ENCODE data around the gene CPNE5. TPM values are rescaled to one million over a fixed set of nuclear protein-coding genes. Genes with fewer than 3 reads are reported as not detected.

Gene CPNE5
- total RNA-seq, 2 experiments from 2014 or later, result 0.19 to 0.28 TPM

DNA sequence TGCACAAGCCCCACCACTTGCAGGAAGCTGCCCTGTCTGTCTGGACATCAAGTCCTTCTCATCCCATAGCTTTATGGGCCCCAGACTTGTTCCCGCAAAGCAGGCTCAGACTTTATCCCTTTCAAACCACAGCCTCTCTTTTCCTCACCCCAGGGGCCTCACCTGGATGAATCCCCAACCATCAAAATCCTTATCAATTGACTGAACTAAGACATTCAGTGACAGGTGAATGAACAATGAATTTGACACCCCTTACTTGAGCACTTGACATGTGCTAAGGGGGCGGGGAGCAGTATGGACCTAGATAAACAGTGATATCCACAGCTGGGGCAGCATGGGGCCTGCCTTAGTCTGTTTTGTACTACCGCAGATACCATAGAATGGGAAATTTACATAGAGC is 136.6 kb downstream of the CPNE5 start:
- ChIA-PET CTCF (no interaction called here), POLR2A (no interaction called here)
- no peak overlapping the region for H3K27ac ChIP-seq (ENCODE audit: low read depth in 1 of 2, low read length in 2 of 2)
- TF ChIP-seq, protein P1, sequence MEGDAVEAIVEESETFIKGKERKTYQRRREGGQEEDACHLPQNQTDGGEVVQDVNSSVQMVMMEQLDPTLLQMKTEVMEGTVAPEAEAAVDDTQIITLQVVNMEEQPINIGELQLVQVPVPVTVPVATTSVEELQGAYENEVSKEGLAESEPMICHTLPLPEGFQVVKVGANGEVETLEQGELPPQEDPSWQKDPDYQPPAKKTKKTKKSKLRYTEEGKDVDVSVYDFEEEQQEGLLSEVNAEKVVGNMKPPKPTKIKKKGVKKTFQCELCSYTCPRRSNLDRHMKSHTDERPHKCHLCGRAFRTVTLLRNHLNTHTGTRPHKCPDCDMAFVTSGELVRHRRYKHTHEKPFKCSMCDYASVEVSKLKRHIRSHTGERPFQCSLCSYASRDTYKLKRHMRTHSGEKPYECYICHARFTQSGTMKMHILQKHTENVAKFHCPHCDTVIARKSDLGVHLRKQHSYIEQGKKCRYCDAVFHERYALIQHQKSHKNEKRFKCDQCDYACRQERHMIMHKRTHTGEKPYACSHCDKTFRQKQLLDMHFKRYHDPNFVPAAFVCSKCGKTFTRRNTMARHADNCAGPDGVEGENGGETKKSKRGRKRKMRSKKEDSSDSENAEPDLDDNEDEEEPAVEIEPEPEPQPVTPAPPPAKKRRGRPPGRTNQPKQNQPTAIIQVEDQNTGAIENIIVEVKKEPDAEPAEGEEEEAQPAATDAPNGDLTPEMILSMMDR (IDR thresholded peaks at IDR 0.05), result no peak
- H3K36me3 ChIP-seq (ENCODE audit: insufficient read depth, low read length), result no peaks in the 10 kb centered on the region
- H3K27ac Mint-ChIP-seq, result no peak overlapping the region
- H3K4me3 Mint-ChIP-seq, result no peak overlapping the region
- H3K27me3 ChIP-seq (ENCODE audit: control insufficient read depth in 1 of 2, insufficient read depth in 2 of 2, low read length in 2 of 2), result no peaks in the 10 kb centered on the region
- DNase-seq (no peak), ATAC-seq (ENCODE audit: poor library complexity) (no peak)
- no peak overlapping the region for H3K4me3 ChIP-seq (ENCODE audit: low read length)
- H3K9me3 Mint-ChIP-seq, result no peaks in the 10 kb centered on the region
- H3K36me3 Mint-ChIP-seq (ENCODE audit: low read depth), result no peaks in the 10 kb centered on the region
- no peaks in the 10 kb centered on the region for H3K4me1 Mint-ChIP-seq (ENCODE audit: low read depth)
- peaks cover 2% of the 10 kb centered on the region for H3K4me1 ChIP-seq (ENCODE audit: insufficient read depth, low read length)
- intact Hi-C loops (cut with DNase I, micrococcal nuclease), result no loop called here
- no peaks in the 10 kb centered on the region for H3K9me3 ChIP-seq (ENCODE audit: control insufficient read depth in 1 of 2, insufficient read depth in 1 of 2, low read length in 2 of 2)
- H3K27me3 Mint-ChIP-seq, result no peaks in the 10 kb centered on the region

DNA sequence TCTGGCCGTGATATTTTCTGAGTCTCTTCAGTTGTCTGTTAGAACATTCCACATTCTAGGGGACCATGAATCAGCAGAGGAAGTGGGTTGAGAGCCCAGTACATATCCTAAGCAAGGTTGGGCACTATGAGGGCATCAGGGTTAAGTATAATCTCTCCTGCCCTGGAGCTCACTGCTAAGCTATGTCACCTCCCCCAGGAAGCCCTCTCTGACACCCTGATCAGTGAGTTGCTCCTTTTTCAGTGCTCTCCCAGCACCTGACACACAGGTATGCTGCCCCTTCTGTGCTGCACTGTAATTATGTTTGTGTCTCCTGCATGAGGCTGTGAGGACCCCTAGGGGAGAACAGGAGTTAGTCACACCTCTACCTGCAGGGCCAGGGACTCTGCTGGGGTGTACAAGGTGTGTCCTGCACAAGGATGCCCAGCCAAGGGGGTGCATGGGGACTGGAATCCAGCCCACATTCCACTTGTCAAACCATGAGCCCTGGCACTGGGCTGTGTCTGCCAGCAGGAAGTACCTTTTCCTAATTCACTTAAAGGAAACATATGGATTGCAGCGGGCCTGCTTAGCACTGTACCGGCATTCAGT is 137.7 kb downstream of the CPNE5 start:
- Histone ChIP-seq H3K4me1 (ENCODE audit: insufficient read depth, low read length) (peaks cover 5% of the 10 kb centered on the region), H3K4me3 (ENCODE audit: low read length) (no peak overlapping the region), H3K9me3 (ENCODE audit: control insufficient read depth in 1 of 2, insufficient read depth in 1 of 2, low read length in 2 of 2) (no peaks in the 10 kb centered on the region), H3K36me3 (ENCODE audit: insufficient read depth, low read length) (no peaks in the 10 kb centered on the region), H3K27ac (ENCODE audit: low read depth in 1 of 2, low read length in 2 of 2) (no peak overlapping the region), H3K27me3 (ENCODE audit: control insufficient read depth in 1 of 2, insufficient read depth in 2 of 2, low read length in 2 of 2) (no peaks in the 10 kb centered on the region)
- DNase-seq, result peak in 2 of 14 experiments; percentile 11 to 25
- intact Hi-C loops (cut with DNase I, micrococcal nuclease), result no loop called here
- no peaks in the 10 kb centered on the region for H3K4me1 Mint-ChIP-seq (ENCODE audit: low read depth)
- ChIA-PET POLR2A (no interaction called here), CTCF (no interaction called here)
- no peaks in the 10 kb centered on the region for H3K9me3 Mint-ChIP-seq
- no peak overlapping the region for H3K27ac Mint-ChIP-seq
- no peak overlapping the region for H3K4me3 Mint-ChIP-seq
- H3K36me3 Mint-ChIP-seq (ENCODE audit: low read depth), result no peaks in the 10 kb centered on the region
- no peaks in the 10 kb centered on the region for H3K27me3 Mint-ChIP-seq
- no peak for ATAC-seq (ENCODE audit: poor library complexity)
- TF ChIP-seq, protein P1 (IDR thresholded peaks at IDR 0.05), result no peak

DNA sequence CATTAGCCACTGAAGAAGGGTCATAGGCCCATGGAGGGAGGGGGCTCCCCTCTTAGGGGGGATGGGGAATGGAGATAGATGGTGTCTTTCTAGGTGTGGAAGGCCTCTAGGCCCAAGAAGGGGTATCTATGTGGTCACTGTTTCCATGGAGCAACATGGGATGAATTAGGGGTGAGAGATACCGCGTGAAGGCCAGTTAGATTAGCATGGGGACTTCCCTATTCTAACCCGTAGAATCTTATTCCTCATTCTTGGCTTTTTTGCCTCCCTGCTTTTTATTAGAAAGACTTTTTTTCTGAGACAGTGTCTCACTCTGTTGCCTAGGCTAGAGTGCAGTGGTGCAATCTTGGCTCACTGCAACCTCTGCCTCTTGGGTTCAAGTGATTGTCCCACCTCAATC is 138.4 kb downstream of the CPNE5 start:
- no peak overlapping the region for H3K27ac Mint-ChIP-seq
- Histone ChIP-seq H3K27ac (ENCODE audit: low read depth in 1 of 2, low read length in 2 of 2) (no peak overlapping the region), H3K4me1 (ENCODE audit: insufficient read depth, low read length) (peaks cover 5% of the 10 kb centered on the region), H3K27me3 (ENCODE audit: control insufficient read depth in 1 of 2, insufficient read depth in 2 of 2, low read length in 2 of 2) (no peaks in the 10 kb centered on the region), H3K9me3 (ENCODE audit: control insufficient read depth in 1 of 2, insufficient read depth in 1 of 2, low read length in 2 of 2) (no peaks in the 10 kb centered on the region), H3K36me3 (ENCODE audit: insufficient read depth, low read length) (no peaks in the 10 kb centered on the region), H3K4me3 (ENCODE audit: low read length) (no peak overlapping the region)
- ATAC-seq (ENCODE audit: poor library complexity) (no peak), DNase-seq (no peak)
- H3K9me3 Mint-ChIP-seq, result no peaks in the 10 kb centered on the region
- intact Hi-C loops (cut with DNase I, micrococcal nuclease), result no loop called here
- H3K4me1 Mint-ChIP-seq (ENCODE audit: low read depth), result no peaks in the 10 kb centered on the region
- H3K4me3 Mint-ChIP-seq, result no peak overlapping the region
- ChIA-PET CTCF (no interaction called here), POLR2A (interaction anchor here (0.5 kb wide), 1 partner anchor 655 kb away, joined by 4 read pairs; no protein-coding TSS in a partner anchor)
- no peaks in the 10 kb centered on the region for H3K27me3 Mint-ChIP-seq
- TF ChIP-seq, protein P1 (IDR thresholded peaks at IDR 0.05), result no peak
- H3K36me3 Mint-ChIP-seq (ENCODE audit: low read depth), result no peaks in the 10 kb centered on the region
